ENCODE measurements around the gene SPATA13. TPM values are rescaled to one million over a fixed set of nuclear protein-coding genes. Genes with fewer than 3 reads are reported as not detected.

The SPATA13 gene
- total and polyA plus RNA-seq, 10 of the 15 experiments (the other 5 are each of a cell fraction or from before 2014, with no cell fraction given), result 2.4 to 11.1 (median 10.2) TPM

- TF ChIP-seq ZBTB40 (IDR thresholded peaks at IDR 0.05; ENCODE audit: borderline replicate concordance) (no peak), CTCF (IDR thresholded peaks at IDR 0.05 in 2 of 3, conservative IDR thresholded peaks at IDR 0.05 in 1 of 3; ENCODE audit: control insufficient read depth in 2 of 3, extremely low read depth in 1 of 3, insufficient read depth in 1 of 3, low read depth in 3 of 3, low read length in 3 of 3) (no peak), EGR1 (IDR thresholded peaks at IDR 0.05; ENCODE audit: borderline replicate concordance in 1 of 2, low read depth in 2 of 2, low read length in 2 of 2) (no peak), NFIC (IDR thresholded peaks at IDR 0.05; ENCODE audit: low read depth, low read length) (0 out of 2 replicates have a peak, but pooled peaks have one; percentile 16), SIN3A (IDR thresholded peaks at IDR 0.05; ENCODE audit: low read depth, low read length) (no peak), SMC3 (IDR thresholded peaks at IDR 0.05; ENCODE audit: borderline replicate concordance, low read length) (no peak), PAX8 (IDR thresholded peaks at IDR 0.05) (no peak), FOXK2 (IDR thresholded peaks at IDR 0.05) (no peak), ATF3 (IDR thresholded peaks at IDR 0.05; ENCODE audit: borderline replicate concordance, extremely low read depth, low read depth, low read length) (no peak), ZBTB33 (IDR thresholded peaks at IDR 0.05) (no peak)
- TF ChIP-seq, protein P1, sequence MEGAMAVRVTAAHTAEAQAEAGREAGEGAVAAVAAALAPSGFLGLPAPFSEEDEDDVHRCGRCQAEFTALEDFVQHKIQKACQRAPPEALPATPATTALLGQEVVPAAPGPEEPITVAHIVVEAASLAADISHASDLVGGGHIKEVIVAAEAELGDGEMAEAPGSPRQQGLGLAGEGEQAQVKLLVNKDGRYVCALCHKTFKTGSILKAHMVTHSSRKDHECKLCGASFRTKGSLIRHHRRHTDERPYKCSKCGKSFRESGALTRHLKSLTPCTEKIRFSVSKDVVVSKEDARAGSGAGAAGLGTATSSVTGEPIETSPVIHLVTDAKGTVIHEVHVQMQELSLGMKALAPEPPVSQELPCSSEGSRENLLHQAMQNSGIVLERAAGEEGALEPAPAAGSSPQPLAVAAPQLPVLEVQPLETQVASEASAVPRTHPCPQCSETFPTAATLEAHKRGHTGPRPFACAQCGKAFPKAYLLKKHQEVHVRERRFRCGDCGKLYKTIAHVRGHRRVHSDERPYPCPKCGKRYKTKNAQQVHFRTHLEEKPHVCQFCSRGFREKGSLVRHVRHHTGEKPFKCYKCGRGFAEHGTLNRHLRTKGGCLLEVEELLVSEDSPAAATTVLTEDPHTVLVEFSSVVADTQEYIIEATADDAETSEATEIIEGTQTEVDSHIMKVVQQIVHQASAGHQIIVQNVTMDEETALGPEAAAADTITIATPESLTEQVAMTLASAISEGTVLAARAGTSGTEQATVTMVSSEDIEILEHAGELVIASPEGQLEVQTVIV (IDR thresholded peaks at IDR 0.05; ENCODE audit: borderline replicate concordance, partially characterized antibody), result peak; percentile 19
- TF ChIP-seq, protein P2, sequence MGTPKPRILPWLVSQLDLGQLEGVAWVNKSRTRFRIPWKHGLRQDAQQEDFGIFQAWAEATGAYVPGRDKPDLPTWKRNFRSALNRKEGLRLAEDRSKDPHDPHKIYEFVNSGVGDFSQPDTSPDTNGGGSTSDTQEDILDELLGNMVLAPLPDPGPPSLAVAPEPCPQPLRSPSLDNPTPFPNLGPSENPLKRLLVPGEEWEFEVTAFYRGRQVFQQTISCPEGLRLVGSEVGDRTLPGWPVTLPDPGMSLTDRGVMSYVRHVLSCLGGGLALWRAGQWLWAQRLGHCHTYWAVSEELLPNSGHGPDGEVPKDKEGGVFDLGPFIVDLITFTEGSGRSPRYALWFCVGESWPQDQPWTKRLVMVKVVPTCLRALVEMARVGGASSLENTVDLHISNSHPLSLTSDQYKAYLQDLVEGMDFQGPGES (IDR thresholded peaks at IDR 0.05), result no peak
These were observed 115.8 kb downstream of the SPATA13 start (continued) for GRCh38 chr13:24276306-24276705.

All from GM12878 (cell line).